HK-2 (cell line): ENCODE measurements around the gene NKAPD1.
"Not testable (repeated sequence)": the region's sequence is repeated elsewhere in the genome, so short reads cannot be mapped to it uniquely, and the experiment has no call there.

Experiments used
- DNase-seq: peaks from one replicate; pipeline ENCODE4 v3.0.0-alpha.2; 2018; ENCODE audit not compliant: unreplicated experiment

NKAPD1 gene

DNA sequence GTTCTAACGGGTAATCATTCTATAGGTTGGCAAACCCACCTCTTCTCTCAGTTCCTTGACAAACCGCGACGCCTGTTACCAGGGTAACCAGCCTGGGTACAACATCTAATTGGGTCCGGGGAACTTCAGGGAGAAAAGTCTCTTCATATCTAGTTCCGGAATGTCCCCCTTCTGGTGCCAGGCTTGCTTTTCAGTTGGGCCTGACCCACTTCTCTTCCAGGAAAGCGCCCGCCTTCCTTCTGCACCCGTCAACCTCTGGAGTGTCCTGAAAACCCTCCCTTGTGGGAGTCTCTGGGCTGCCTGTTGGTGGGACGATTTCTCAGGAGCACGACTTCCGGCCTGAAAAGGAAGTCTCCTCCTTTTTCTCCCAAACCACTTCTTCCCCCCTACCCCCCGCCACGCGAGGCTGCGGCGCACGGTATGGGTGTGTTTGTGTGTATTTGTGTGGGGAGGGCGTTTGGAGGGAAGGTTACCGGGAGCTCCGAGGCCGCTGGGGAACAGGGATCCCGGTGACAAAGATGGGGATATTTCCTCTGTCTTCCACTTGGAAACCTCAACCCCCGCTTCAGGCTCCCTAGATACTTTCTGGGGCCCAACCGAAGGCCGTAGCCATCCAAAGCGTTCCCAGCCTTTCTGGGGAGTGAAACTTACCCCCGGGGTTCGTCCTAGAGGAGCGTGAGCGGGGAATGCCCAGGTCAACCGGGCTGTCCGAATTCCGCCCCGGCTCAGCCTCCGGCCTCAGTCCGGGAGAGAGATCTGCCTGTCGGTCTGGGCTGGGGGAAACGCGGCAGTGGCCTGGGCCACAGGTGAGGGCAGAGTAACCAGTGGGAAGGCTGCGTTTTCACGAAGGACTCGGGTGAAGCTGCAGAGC is at the start of gene NKAPD1, which contains the start of gene PIH1D2:
TSS of gene NKAPD1 (plus strand) at position 359 of the 871 bp plus-strand sequence. CDS start 1,276 bp downstream, outside the sequence.
TSS of gene PIH1D2 (minus strand) at position 77 of the 871 bp plus-strand sequence. CDS start 843 bp downstream, outside the sequence.
- DNase-seq, result peak; percentile 66

DNA sequence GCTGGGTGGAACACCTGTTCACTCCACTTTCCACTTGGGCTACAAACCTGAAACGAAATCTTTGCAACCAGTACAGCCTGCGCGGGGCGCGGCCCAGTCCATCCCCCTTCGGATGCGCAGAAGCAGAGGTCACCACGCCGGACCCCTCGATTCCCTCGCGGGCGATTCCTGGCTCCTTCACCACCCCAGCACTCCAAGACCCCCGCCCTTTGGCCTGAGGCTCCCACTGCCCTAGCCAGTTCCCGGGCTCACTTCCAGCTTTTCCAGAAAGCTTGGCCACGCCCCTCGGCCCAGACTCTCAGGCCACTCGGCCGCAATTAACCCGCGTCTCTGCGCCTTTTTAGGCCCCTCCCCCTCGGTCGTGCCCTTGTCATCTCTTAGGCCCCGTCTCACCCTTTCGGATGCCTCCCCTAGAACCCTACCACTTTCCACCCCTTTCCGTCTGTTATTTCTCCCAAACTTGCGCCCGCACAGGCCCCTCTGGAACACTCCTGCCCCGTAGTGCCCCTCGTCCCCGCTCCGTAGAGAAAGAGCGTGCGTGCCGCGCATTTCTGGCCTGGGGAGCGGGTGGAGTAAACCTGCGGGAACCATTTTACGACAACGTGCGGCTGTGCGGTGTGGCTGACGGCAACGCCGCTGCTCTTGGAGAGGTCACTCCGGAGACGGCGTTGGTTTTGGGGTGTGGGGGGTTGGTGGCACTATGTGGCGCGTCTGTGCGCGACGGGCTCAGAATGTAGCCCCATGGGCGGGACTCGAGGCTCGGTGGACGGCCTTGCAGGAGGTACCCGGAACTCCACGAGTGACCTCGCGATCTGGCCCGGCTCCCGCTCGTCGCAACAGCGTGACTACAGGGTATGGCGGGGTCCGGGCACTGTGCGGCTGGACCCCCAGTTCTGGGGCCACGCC is 49.1 kb upstream of the NKAPD1 start, which contains the start of gene DLAT:
TSS of gene DLAT (plus strand) at position 636 of the 906 bp plus-strand sequence. CDS start at position 701, 65 bp downstream.
- DNase-seq, result peak; percentile 67

DNA sequence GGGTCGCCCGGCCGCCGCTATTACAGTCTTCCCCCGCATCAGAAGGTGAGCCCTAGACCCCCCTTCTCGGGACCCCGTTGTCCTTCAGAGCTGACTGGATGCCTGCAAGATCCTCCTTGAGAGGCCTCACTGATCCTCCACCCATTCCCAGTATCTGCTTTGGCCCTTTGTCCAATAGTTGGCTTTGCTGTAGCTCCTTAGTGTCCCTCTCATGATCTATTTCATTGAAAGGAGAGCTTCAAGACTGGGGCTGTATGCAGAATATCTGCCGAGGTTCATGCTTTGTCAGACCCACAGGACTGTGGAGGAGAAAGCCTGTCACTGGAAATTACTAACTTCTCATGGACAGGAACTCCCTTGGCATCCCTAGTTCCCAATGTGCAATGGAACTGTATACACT is 48.4 kb upstream of the NKAPD1 start:
- DNase-seq, result no peak

DNA sequence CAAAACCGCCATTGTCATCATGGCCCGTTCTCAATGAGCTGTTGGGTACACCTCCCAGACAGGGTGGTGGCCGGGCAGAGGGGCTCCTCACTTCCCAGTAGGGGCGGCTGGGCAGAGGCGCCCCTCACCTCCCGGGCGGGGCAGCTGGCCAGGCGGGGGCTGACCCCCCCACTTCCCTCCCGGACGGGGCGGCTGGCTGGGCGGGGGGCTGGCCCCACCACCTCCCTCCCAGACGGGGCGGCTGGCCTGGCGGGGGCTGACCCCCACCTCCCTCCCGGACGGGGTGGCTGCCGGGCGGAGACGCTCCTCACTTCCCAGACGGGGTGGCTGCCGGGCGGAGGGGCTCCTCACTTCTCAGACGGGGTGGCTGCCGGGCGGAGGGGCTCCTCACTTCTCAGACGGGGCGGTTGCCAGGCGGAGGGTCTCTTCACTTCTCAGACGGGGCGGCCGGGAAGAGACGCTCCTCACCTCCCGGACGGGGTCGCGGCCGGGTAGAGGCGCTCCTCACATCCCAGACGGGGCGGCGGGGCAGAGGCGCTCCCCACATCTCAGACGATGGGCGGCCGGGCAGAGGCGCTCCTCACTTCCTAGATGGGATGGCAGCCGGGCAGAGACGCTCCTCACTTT is 47.2 kb upstream of the NKAPD1 start:
- DNase-seq, result not testable (repeated sequence)

DNA sequence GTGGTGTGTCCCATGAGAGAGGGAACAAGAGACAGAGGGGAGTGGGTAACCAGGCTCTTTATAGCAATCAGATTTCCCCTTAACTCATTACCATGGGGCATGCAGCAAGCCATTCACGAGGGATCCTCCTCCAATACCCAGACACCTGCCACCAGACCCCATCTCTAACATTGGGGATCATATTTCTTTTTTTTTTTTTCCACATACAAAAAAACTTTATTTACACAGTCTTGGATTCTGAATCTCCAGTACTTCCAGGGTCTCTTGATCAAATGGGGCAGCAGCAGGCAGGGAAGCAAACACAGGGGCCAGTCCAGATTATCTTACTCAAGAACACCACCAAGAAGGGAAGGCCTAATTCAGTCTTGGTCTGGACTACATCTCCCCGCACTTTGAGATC is 44.6 kb upstream of the NKAPD1 start:
- no peak for DNase-seq

DNA sequence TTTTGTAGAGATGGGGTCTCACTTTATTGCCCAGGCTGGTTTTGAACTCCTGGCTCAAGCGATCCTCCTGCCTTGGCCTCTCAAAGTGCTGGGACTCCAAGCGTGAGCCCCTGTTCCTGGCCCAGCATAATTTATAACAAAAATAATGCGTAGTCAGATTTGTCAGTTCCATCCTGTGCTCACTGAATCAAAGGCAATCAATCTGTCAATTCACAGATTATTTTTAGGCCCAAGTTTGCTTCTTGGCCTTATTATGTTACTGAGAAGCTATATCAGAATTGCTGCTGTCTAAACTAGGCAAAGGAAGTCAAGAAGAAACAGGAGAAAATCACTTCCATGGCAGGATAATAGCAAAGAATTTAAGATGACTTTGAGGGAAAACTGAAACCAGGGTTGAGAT is 40.2 kb upstream of the NKAPD1 start:
- DNase-seq, result no peak

- DNase-seq, result no peak
These were observed 36.6 kb upstream of the NKAPD1 start for GRCh38 chr11:112037527-112037926.

GRCh38 chr11:112042161-112042960 is 31.7 kb upstream of the NKAPD1 start:
- no peak for DNase-seq

- no peak for DNase-seq
These were observed 31.2 kb upstream of the NKAPD1 start for GRCh38 chr11:112042961-112043304.

GRCh38 chr11:112044961-112045360 is 29.1 kb upstream of the NKAPD1 start:
- DNase-seq, result no peak

DNA sequence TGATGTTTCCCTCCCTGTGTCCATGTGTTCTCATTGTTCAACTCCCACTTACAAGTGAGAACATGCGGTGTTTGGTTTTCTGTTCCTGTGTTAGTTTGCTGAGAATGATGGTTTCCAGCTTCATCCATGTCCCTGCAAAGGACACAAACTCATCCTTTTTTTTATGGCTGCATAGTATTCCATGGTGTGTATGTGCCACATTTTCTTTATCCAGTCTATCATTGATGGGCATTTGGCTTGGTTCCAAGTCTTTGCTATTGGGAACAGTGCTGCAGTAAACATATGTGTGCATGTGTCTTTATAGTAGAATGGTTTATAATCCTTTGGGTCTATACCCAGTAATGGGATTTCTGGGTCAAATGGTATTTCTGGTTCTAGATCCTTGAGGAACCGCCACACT is 27.5 kb upstream of the NKAPD1 start:
- not testable (repeated sequence) for DNase-seq

GRCh38 chr11:112048256-112048655 is 25.8 kb upstream of the NKAPD1 start:
- not testable (repeated sequence) for DNase-seq

DNA sequence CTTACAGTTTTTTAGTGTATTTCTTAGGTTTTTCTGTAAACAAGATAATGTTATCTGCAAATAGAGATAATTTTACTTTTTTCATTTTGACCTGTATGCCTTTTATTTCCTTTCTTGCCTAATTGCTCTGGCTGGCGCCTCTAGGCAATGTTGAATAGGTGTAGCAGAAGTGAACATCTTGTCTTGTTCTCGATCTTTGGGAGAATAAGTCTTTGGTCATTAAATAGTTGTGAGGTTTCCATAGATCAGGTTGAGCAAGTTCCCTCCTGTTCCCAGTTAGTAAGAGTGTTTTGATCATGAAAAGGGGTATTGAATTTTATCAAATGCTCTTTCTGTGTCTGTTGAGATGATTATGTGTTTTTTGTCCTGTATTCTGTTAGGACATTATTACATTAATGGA is 24.3 kb upstream of the NKAPD1 start:
- no peak for DNase-seq

DNA sequence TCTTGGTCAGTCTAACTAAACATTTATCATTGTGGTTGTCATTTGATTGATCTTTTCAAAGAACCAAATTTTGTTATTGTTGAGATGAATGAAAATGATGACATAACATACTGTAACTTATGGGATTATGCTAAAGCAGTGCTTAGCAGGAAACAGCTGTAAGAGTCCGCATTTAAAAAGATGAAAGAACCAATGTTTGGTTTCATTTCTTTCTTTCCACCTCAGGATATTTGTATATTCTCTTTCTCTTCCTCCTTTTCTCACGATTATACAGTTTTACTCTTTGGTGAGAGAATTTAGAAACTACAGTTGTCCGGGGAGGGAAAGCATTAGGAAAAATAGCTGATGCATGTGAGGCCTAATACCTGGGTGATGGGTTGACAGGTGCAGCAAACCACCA is 23.4 kb upstream of the NKAPD1 start:
- DNase-seq, result no peak

GRCh38 chr11:112051768-112052167 is 22.3 kb upstream of the NKAPD1 start:
- no peak for DNase-seq

- DNase-seq, result no peak
These were observed 16.9 kb upstream of the NKAPD1 start for GRCh38 chr11:112057170-112057569.

DNA sequence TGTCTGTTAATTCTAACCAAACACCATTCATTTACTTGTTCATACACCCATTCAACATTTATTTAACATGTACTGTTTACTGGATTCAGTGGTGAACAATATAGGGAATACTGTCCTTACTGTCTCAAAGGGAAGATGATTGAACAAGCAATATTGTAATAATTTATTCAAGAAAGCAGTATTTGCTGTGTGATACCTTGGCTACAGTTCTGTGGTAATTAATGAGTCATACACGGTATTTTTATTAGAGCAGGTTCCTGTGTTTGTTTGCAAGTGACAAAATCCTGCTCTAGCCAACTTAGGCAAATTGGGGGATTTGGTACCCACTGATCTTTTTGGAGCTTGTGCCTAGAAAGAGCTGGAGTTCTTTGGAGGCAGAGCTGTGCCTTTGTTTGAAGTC is 16.0 kb upstream of the NKAPD1 start:
- DNase-seq, result no peak

DNA sequence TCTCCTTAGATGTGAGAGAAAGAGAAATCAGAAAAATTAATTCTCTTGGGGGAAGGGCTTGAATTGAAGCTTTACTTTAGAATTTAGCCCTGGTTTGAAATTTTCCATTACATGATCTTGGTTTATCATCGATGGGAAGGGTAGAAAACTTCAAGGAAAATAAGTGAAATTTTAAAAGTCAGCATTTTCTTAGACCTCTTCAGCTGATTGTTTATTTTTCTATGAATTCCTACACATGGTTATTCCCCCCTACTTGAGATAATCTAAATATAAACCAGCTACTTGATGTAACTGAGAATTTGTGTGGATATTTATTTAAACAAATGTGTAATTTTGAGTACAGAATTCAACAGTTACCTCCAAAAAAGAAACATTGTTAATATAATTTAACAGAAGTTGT is 11.2 kb upstream of the NKAPD1 start:
- no peak for DNase-seq

GRCh38 chr11:112082729-112083128 is 8.6 kb downstream of the NKAPD1 start:
- peak; percentile 15 for DNase-seq

DNA sequence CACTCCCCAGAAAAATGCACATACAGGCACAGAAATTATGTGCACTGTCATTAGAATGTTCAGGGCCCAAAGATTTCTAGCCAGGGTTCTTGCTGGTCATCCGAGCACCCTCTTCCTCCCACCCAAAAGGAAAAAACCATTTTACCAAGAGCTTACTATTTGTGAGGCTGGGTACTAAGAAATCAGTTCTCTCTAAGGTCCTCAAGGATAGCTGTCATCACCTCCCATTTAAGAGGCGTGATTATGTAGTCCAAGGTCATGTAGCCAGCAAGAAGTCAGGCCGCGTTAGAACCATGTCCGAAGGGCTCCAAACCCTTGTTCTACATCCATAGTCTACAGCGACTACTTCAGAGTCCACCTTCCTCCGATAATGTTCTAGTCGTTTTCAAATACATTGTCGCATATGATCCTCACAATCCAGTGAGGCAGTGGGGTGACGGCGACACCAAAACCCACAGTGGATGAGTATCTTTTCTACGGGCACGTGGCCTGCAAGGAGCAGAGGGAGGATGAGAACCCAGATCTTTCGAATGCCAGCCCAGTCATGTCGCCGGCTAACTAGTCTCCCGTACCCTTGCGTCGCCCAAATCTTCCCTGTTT is 11.8 kb downstream of the NKAPD1 start:
- DNase-seq, result peak; percentile 30
